OCI-LY7 (cell line): Measurements from ENCODE around the gene SPACA4. TPM values are rescaled to one million over a fixed set of nuclear protein-coding genes. Genes with fewer than 3 reads are reported as not detected.
A peak's percentile ranks its signal among the peaks of the same experiment; 100 is the strongest.

Experiments
- BruUV-seq: library from RNA; stranded (reverse); fragments of 400-500 nt; replicated peaks from 2 replicates; lab custom pipeline; 2021; lab: Mats Ljungman, UMichigan
- CTCF ChIA-PET: fragments of 300-600 bp; sonication (Branson Sonifier 250); formaldehyde crosslinking; loops from one replicate; lab custom pipeline; 2022; ENCODE audit warnings: antibody characterized with exemption; ENCODE audit not compliant: unreplicated experiment; lab: Charles Lee
- POLR2A ChIA-PET: fragments of 300-600 bp; sonication (Branson Sonifier 250); formaldehyde crosslinking; loops from one replicate; lab custom pipeline; 2022; ENCODE audit warnings: antibody characterized with exemption; lab: Charles Lee
- DNase-seq: peaks from one replicate; pipeline ENCODE4 v3.0.0-alpha.2; 2015; ENCODE audit warnings: low spot score
- H2AFZ ChIP-seq: fragments of 200-600 bp; sonication (generic), shearing (Covaris generic); 2 replicates; pipeline ENCODE4 v1.6.1; 2014; ENCODE audit warnings: mild to moderate bottlenecking, antibody characterized with exemption, low read length, moderate library complexity
- H3K27ac ChIP-seq: fragments of 200-600 bp; sonication (generic); 2 replicates; pipeline ENCODE4 v1.5.1; 2014; ENCODE audit warnings: mixed run types, low read depth, mild to moderate bottlenecking, moderate library complexity, low read length, inconsistent platforms; ENCODE audit not compliant: poor library complexity, severe bottlenecking
- H3K36me3 ChIP-seq: fragments of 200-600 bp; sonication (generic); 2 replicates; pipeline ENCODE4 v1.6.1; 2014; ENCODE audit warnings: mild to moderate bottlenecking, antibody characterized with exemption, low read length, moderate library complexity, mixed read lengths; ENCODE audit not compliant: insufficient read depth
- H3K4me1 ChIP-seq: fragments of 200-600 bp; sonication (generic); 2 replicates; pipeline ENCODE4 v1.5.1; 2014; ENCODE audit warnings: mild to moderate bottlenecking, low read length; ENCODE audit not compliant: insufficient read depth, poor library complexity, severe bottlenecking
- H3K4me2 ChIP-seq: fragments of 200-600 bp; sonication (generic); 2 replicates; pipeline ENCODE4 v1.6.1; 2014; ENCODE audit warnings: mild to moderate bottlenecking, low read length
- H3K4me3 ChIP-seq: fragments of 200-600 bp; sonication (generic); 2 replicates; pipeline ENCODE4 v1.5.1; 2014; ENCODE audit warnings: mild to moderate bottlenecking, low read depth, low read length; ENCODE audit not compliant: poor library complexity, severe bottlenecking
- H3K79me2 ChIP-seq: fragments of 200-600 bp; sonication (generic); 2 replicates; pipeline ENCODE4 v1.6.1; 2016; ENCODE audit warnings: low read depth, mild to moderate bottlenecking, low read length, moderate library complexity, mixed read lengths; ENCODE audit not compliant: insufficient read depth
- H3K9me2 ChIP-seq: fragments of 200-600 bp; sonication (generic); 2 replicates; pipeline ENCODE4 v1.6.1; 2016; ENCODE audit warnings: mild to moderate bottlenecking, low read length, mixed read lengths; ENCODE audit not compliant: insufficient read depth
- H3K9me3 ChIP-seq: fragments of 200-600 bp; sonication (generic); 2 replicates; pipeline ENCODE4 v1.6.1; 2014; ENCODE audit warnings: mild to moderate bottlenecking, mixed run types, low read length, mixed read lengths
- H4K20me1 ChIP-seq: fragments of 200-600 bp; sonication (generic); 2 replicates; pipeline ENCODE4 v1.6.1; 2014; ENCODE audit warnings: mild to moderate bottlenecking, antibody characterized with exemption, low read length, moderate library complexity, mixed read lengths; ENCODE audit not compliant: insufficient read depth
- CTCF ChIP-seq: fragments of 200-600 bp; sonication (generic); conservative IDR thresholded peaks from 2 replicates; pipeline ENCODE4 v1.5.1; 2014; ENCODE audit warnings: mild to moderate bottlenecking, antibody characterized with exemption, low read length, moderate library complexity, mixed read lengths
- EZH2phosphoT487 ChIP-seq: fragments of 200-600 bp; sonication (generic); IDR thresholded peaks from 2 replicates; pipeline ENCODE4 v1.6.1; 2018; ENCODE audit warnings: low read depth, borderline replicate concordance, mild to moderate bottlenecking, mixed run types, antibody characterized with exemption, low read length, moderate library complexity, mixed read lengths
- intact Hi-C: fragments of 100-400 bp; cut with micrococcal nuclease; formaldehyde crosslinking; loops from one replicate; pipeline ENCODE4 v1.10.0; 2022; ENCODE audit not compliant: unreplicated experiment
- total RNA-seq, 2 experiments: library from RNA; depleted of rRNA in 1 of 2; stranded (reverse); fragments of >200 nt in 1 of 2; shearing (Covaris generic) in 1 of 2; gene quantifications; 2 replicates each; pipeline ENCODE4 v1.2.3, GENCODE V29; 2014 to 2022

The SPACA4 gene
- total RNA-seq, 2 experiments from 2014 or later: not detected

- TF ChIP-seq CTCF (no peak), EZH2phosphoT487 (no peak)
- no TSS peak for BruUV-seq
- CTCF ChIA-PET: interaction anchor here (0.8 to 1.1 kb wide), 2 partner anchors 10 to 132 kb away, joined by 3 read pairs; no protein-coding TSS in a partner anchor
These were observed 27.4 kb downstream of the SPACA4 start for GRCh38 chr19:48634036-48634342.

GRCh38 chr19:48634424-48635262 is 28.1 kb downstream of the SPACA4 start:
- Histone ChIP-seq H3K27ac (peak overlapping the region; percentile 82), H2AFZ (peak overlapping the region; percentile 43; the same call in 1 of the 2 replicates), H3K4me3 (peak overlapping the region; percentile 76), H3K9me3 (no peaks in the 10 kb centered on the region), H3K4me1 (peaks cover 46% of the 10 kb centered on the region), H3K36me3 (peaks cover 19% of the 10 kb centered on the region; the same call in 1 of the 2 replicates), H3K4me2 (peak overlapping the region; percentile 97), H3K79me2 (no peaks in the 10 kb centered on the region; the same call in 1 of the 2 replicates), H4K20me1 (no peaks in the 10 kb centered on the region), H3K9me2 (no peaks in the 10 kb centered on the region)
- POLR2A ChIA-PET: interaction anchor here (1.2 to 1.8 kb wide), 2 partner anchors 16 to 18 kb away, joined by 3 to 6 read pairs; partner anchors contain the start of genes RPL18 and SPHK2
- peak; percentile 97 for DNase-seq
- CTCF ChIA-PET: interaction anchor here (0.8 to 1.1 kb wide), 2 partner anchors 11 to 132 kb away, joined by 3 read pairs; no protein-coding TSS in a partner anchor
- intact Hi-C loops: loop anchor here (5.0 to 10.0 kb wide), 2 partner anchors 860 to 1043 kb away; partner anchors contain the start of genes PRMT1 and RPS11
- no TSS peak for BruUV-seq
- no peak for TF ChIP-seq EZH2phosphoT487
- TF ChIP-seq CTCF: no peak

More at GRCh38 chr19:48634036-48634342, 27.4 kb downstream of the SPACA4 start:
- Histone ChIP-seq H2AFZ (peak overlapping the region; percentile 40; the same call in 1 of the 2 replicates), H3K27ac (peak overlapping the region; percentile 82), H4K20me1 (no peaks in the 10 kb centered on the region), H3K79me2 (no peaks in the 10 kb centered on the region; the same call in 1 of the 2 replicates), H3K4me3 (peak overlapping the region; percentile 76), H3K9me3 (no peaks in the 10 kb centered on the region), H3K9me2 (no peaks in the 10 kb centered on the region), H3K4me1 (peaks cover 43% of the 10 kb centered on the region), H3K36me3 (peaks cover 25% of the 10 kb centered on the region; the same call in 1 of the 2 replicates), H3K4me2 (peak overlapping the region; percentile 97)
- intact Hi-C loops: loop anchor here (10.0 kb wide), 1 partner anchor 861 kb away; the partner anchor contains the start of gene RPS11
- no peak for DNase-seq
- POLR2A ChIA-PET: interaction anchor here (1.2 to 1.8 kb wide), 2 partner anchors 15 to 17 kb away, joined by 3 to 6 read pairs; partner anchors contain the start of genes RPL18 and SPHK2
